NCI-H1436 treated with DMSO at 0.1 percent for 48 hours (cell line): ENCODE data around the gene TOM1L2.
"Not testable (repeated sequence)": the region's sequence is repeated elsewhere in the genome, so short reads cannot be mapped to it uniquely, and the experiment has no call there.

Source experiments
- DNase-seq: peaks from one replicate; lab custom pipeline; 2025; lab: John Stamatoyannopoulos, UW

The TOM1L2 gene

GRCh38 chr17:17943281-17943984, 28.8 kb downstream of the TOM1L2 start:
- DNase-seq = no peak

DNA sequence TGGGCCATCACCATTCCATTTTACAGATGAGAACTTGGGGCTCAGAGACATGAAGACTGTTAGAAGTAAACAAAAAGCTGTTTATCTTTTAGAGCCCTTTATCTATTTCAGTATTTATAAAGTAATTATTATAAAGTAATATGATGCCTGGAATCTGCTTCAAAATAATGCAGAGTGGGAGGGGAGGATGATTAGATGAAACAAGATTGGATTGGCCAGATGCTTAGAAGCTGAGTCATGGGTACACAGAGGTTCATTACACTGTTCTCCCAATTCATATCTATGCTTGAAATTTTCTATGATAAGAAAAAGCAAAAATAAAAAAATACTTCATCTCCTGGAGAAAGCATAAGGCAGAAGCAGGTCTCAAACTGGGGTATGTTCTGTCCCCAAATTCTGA, 29.4 kb downstream of the TOM1L2 start:
- DNase-seq = no peak

- DNase-seq = no peak
Observed at GRCh38 chr17:17941015-17941414, 31.2 kb downstream of the TOM1L2 start.

GRCh38 chr17:17940441-17940911, 31.7 kb downstream of the TOM1L2 start:
- DNase-seq = no peak

DNA sequence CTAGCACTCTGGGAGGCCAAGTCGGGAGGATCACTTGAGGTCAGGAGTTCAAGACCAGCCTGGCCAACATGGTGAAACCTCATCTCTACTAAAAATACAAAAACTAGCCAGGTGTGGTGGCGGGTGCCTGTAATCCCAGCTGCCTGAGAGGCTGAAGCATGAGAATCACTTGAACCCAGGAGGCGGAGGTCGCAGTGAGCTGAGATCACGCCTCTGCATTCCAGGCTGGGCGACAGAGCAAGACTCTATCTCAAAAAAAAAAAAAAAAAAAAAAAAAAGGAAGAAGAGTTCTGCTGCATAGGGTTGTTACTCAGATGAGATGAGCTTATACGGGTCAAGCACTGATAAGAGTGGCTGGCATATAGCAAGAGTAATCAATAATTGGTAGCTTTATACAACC, 32.3 kb downstream of the TOM1L2 start:
- not testable (repeated sequence) for DNase-seq

DNA sequence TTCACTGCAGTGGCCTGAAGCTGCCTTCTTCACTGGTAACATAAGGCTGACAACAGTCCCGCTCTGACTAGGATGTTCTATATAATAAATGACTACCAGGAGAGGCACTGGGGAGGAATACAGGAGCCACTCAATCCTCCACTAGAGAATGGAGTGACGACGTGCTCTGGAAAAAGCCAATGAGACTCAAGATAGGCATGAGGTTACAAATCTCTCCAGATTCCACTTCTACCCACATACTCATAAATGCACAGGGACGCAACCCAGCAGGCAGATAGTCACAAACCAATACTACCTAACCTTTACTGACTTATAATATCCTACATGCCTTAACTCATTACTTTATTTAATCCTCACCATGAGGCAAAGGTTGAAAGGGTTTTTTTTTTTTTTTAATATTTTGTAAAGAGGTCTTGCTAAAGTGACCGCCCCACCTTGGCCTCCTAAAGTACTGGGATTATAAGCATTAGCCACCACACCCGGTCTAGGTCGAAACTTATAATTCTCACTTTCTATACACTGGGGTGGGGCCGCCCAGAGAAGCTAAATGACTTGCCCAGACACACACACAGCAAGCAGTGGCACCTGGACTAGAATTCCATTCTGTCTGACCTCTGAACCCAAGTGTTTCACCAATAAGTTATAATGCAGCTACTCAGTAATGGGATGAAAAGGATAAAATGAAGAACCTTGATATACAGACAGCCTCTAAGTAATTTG, 33.7 kb downstream of the TOM1L2 start:
- no peak for DNase-seq

DNA sequence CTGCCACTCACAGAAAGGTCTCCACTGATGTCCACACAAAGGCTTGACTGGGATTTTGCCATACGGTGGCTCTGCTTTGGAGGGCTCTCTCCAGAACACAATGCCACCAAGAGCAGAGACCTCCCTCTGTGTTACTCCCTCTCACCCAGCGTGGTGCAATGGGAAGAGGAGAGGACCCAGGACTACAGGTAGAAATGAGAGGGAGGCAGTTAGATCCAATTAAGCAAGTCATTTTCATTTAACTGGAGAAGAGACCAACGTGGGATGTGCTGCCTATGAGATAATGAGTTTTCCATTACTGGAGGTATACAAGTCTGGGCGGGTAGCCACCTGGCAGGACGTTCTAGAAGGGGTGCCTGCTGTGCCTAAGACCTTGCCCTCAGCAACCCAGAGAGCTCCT, 34.2 kb downstream of the TOM1L2 start:
- DNase-seq = no peak

- DNase-seq = no peak
Observed at GRCh38 chr17:17937201-17937853, 34.9 kb downstream of the TOM1L2 start.

DNA sequence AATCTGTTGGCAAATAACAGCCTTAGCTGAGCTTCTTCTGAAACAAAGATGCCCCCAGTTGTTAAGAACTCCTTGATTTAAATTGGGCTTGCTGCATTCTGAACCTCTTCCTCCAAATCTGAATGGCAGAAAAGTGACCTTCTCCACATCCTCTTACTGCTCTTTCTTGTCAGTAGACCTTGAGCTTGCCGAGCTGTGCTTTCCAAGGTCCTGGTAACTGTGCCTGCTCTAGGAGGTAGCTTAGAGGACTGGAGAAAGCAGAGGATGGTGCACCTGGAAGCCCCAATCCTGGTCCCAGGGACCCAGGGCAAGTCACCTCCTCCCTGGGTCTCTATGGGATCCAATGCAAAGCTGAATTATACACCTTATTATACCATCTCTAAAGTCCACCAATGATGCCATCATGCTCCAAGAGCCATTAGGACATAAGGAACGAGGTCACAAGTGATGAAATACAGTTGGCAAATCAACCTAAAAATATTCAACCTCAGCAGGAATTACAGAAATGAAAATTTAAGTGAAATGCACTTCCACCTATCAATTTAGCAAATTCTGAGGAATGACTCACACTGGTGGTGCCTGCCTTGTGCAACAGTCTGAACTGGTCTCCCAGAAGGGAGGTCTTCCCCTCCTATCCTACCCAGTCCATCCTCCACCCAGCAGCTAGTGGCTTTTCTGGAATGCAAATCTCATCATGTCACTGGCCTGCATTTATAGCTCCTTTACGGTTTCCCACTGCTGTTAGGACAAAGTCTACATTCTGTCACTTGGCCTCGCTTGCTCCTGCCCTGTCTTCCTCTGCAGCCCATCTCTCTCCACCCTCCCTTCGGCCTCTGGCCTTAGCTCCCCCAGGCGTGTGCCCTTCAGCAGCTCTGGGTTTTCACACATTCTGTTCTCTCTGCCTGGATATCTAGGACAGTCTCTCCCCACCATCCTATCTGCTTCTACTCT, 36.6 kb downstream of the TOM1L2 start:
- no peak for DNase-seq

DNA sequence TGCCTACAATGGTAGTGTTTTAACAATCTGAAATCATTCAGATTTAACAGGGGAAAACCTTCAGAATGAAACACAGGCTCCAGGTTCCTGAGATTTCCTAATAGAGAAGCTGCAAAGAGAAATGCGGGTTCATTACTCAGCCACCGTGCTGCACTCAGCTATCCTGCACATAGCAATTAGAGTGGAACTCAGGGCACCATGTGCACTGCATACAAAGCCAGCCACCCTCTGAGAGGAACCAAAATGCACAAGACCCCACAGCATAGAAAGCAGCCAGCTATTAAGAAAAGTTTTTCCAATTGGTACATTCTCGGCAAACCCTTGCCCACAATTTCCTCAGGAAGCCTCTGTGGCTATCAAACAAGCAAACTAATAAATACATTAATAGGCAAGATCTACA, 37.4 kb downstream of the TOM1L2 start:
- no peak for DNase-seq

DNA sequence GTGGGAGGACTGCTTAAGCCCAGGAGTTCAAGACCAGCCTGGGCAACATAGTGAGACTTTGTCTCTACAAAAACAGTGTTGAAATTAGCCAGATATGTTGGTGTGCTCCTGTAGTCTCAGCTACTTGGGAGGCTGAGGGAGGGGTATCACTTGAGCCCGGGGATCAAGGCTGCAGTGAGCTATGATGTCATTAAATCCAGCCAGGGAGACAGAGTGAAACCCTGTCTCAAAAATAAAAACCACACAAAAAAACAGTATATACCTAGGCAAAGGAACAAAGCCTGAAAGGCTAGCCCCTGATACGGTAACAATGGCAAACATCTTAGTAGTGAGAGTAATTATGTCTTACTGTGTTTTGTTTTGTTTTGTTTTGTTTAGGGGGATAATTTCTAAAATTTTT, 38.0 kb downstream of the TOM1L2 start:
- no peak for DNase-seq

DNA sequence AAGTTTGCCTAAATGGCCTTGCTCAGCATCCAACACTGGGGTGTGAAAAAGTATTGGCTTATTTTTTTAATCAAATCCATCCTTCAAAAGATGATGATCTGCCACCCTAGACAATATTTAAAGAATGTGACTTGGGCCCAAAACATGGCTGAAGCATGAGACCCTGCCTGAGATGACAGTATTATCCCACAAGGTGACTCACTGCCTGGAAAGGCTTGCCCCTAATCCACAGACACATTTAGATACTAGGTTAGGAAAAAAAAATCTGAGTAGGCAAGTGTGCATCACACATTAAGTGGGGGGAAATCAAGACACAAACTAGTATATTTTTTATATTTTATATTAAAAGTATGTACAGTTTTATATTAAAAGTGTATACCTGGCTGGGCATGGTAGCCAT, 38.4 kb downstream of the TOM1L2 start:
- no peak for DNase-seq

- DNase-seq = no peak
Observed at GRCh38 chr17:17931159-17931558, 41.0 kb downstream of the TOM1L2 start.

DNA sequence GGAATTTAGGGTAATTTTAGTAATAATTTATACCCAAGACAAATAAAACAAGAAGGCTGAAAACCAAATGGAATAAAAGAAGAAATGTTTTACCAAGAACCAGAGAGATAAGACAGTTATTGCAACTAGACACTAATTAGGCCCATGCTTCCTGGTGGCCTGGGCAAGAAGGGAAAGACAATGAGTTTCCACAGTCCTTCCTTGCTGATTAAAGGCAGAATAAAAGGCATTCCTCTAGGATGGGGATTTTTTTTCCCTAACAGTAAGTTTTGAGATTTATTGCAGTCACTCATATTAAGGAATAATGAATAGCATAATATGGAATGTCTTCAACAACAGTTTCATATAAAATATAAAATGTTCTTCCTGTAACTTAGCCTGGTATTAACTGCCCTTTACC, 41.5 kb downstream of the TOM1L2 start:
- no peak for DNase-seq

DNA sequence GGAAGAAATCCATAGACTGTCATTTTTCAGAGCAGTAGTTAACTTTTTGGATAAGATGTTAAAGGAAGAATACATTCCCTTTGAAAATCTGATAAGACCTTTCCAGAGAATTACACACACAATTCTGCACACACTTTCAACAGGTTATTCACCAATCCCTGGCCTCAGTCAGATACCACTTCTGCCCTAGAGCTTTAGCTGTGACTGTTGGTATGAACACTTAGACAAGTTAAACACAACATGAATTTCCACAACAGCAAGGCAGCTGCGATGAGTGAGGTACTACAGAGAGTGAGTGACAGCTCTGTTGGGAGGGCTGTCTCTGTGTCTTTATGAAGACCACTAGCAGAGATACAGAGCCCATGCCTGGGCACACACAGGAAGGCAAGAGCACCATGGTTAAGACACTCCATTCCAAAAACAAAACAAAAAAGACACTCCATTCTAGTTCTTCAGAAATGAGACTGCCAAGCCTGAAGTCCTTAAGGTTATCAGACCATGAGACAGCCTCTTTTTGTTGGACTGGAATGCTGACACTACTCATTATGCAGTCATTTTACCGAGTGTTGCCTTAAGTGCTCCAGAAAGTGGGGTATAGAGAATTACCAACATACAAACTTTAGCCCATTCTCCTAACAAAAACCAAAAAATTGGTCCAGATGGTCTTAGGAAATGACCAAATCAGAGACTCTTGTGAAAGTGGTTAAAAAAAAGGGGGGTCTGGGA, 42.4 kb downstream of the TOM1L2 start:
- DNase-seq = no peak

GRCh38 chr17:17928398-17929287, 43.6 kb downstream of the TOM1L2 start:
- no peak for DNase-seq

DNA sequence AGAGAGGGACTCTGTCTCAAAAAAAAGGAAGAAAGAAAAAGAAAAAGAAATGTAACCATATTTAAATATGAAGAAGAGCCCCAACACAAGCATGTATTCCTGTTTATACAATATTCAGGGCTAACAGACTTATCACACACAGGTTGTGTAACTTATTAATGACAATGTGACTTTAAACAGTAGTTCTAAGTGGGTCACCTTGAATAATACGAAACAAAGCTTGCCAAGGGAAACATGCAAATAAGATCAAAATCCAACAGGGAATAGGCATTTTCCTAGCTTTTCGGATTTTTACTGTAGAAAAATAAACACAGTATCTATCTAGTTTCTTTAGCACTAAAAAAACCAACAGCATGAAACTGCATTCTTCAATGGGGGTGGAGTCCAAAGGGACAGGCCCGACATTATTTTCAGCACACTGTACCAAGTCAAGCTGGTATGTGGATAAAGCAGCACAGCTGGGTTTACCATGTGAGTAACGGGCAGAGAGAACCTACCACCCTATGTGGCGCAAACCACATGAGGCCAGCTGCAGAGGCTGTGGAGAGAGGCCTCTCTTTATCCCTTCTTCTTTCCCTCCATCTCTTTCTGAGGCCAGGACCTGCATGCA, 45.3 kb downstream of the TOM1L2 start:
- DNase-seq = no peak

- no peak for DNase-seq
Observed at GRCh38 chr17:17926036-17926435, 46.2 kb downstream of the TOM1L2 start.

DNA sequence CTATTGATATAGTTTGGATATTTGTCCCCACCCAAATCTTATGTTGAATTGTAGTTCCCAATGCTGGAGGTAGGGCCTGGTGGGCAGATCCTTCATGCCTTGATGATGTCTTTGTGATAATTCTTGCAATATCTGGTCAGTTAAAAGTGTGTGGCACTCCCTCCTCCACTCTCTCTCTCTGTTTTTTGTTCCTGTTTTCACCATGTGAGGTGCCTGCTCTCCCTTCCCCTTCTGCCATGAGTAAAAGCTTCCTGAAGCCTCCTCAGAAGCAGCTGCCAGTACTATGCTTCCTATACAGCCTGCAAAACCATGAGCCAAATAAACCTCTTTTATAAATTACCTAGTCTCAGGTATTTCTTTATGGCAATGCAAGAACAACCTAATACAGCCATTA, 47.3 kb downstream of the TOM1L2 start:
- no peak for DNase-seq
